ENCODE measurements around the gene SEC16A. TPM values are rescaled to one million over a fixed set of nuclear protein-coding genes. Genes with fewer than 3 reads are reported as not detected.

The SEC16A gene
- total and polyA plus RNA-seq, 2 donors (not counting 3 experiments of a cell fraction or from before 2014, with no cell fraction given): 34.5 to 80.6 TPM

DNA sequence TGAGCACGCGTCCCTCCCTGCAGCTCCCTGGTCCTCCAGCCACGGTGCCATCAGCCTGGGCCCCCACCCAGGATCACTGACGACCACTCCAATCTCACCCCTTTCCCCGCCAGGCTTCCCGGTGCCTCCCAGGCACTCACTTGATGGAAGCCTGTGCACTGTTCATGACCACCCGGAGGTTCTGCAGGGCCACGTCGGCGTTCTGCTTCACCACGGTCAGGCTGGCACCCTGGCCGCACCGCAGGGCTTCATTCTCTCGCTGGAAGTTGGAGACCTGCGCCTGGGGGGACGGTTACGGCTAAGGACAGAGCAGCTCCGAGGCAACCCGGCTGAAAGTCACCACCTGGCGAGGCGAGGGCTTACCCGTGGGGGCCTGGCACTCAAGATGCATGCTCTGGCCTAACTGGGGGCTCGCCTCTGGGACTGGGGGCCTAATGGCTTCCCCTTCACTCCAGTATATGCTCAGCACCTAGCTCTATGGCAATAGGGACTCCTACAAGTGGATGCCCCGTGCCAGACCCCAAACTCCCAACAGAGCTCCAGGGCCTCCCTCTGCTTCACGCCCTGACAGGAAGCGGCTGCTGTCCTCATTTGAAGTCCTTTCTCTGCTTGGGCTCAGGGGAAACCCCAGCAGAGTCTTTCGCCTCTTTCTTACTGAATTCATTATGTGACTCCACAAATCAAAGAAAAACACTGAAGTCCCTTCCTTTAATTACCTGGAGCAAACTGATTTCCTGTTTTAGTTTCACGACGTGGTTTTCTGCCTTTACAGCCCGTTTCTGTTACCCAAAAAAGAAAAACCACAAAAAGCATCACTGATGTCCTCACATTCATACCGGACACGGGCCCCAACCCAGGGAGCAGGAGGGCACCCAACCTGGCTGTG, 78.7 kb downstream of the SEC16A start:
- intact Hi-C loops (cut with micrococcal nuclease): no loop called here
- dilution Hi-C loops (cut with MboI; ENCODE audit: extremely low pct_ligation_motif_present, low sequenced_read_pairs): no loop called here
- ChIA-PET POLR2A (no interaction called here), CTCF (no interaction called here)
- Histone ChIP-seq H3K27ac (ENCODE audit: insufficient read depth, low read depth, low read length) (no peak overlapping the region), H3K4me1 (ENCODE audit: control insufficient read depth, extremely low read depth, insufficient read depth, low read length) (peaks cover 9% of the 10 kb centered on the region), H3K9me3 (replicated peaks; ENCODE audit: control insufficient read depth, insufficient read depth, low read length) (no peaks in the 10 kb centered on the region), H3K36me3 (ENCODE audit: control insufficient read depth in 2 of 2, extremely low read depth in 1 of 2, insufficient read depth in 2 of 2, low read length in 2 of 2) (peaks cover 0 to 19% of the 10 kb centered on the region in 2 experiments), H3K9me1 (replicated peaks; ENCODE audit: control insufficient read depth, extremely low read depth, insufficient read depth, low read length) (no peaks in the 10 kb centered on the region), H4K20me1 (replicated peaks; ENCODE audit: control insufficient read depth, extremely low read depth, insufficient read depth, low read length) (no peaks in the 10 kb centered on the region), H3K4me3 (replicated peaks in 1 of 3; ENCODE audit: insufficient read depth in 1 of 3, low read depth in 1 of 3, low read length in 3 of 3) (no peak overlapping the region), H3K9ac (replicated peaks; ENCODE audit: extremely low read depth, insufficient read depth, low read length) (no peak overlapping the region), H3K4me2 (ENCODE audit: insufficient read depth, low read length) (no peak overlapping the region), H3K79me2 (ENCODE audit: control insufficient read depth, insufficient read depth, low read length) (peaks cover 14% of the 10 kb centered on the region), H2AFZ (ENCODE audit: low read depth, low read length) (no peak overlapping the region), H3K27me3 (ENCODE audit: control insufficient read depth in 2 of 2, insufficient read depth in 2 of 2, low read length in 2 of 2) (no peaks in the 10 kb centered on the region)
- BruUV-seq (replicated peaks): no TSS peak
- DNase-seq (ENCODE audit: low read depth, low spot score) (no peak), FAIRE-seq (no peak)
- TF ChIP-seq, protein P1, sequence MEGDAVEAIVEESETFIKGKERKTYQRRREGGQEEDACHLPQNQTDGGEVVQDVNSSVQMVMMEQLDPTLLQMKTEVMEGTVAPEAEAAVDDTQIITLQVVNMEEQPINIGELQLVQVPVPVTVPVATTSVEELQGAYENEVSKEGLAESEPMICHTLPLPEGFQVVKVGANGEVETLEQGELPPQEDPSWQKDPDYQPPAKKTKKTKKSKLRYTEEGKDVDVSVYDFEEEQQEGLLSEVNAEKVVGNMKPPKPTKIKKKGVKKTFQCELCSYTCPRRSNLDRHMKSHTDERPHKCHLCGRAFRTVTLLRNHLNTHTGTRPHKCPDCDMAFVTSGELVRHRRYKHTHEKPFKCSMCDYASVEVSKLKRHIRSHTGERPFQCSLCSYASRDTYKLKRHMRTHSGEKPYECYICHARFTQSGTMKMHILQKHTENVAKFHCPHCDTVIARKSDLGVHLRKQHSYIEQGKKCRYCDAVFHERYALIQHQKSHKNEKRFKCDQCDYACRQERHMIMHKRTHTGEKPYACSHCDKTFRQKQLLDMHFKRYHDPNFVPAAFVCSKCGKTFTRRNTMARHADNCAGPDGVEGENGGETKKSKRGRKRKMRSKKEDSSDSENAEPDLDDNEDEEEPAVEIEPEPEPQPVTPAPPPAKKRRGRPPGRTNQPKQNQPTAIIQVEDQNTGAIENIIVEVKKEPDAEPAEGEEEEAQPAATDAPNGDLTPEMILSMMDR (IDR thresholded peaks at IDR 0.05; ENCODE audit: extremely low read depth in 1 of 2, insufficient read depth in 1 of 2, low read depth in 1 of 2, low read length in 2 of 2): no peak
- TF ChIP-seq GATA2 (IDR thresholded peaks at IDR 0.05; ENCODE audit: insufficient read depth, insufficient read length, low read depth, low read length) (no peak), FOS (IDR thresholded peaks at IDR 0.05; ENCODE audit: borderline replicate concordance, insufficient read depth, low read length) (no peak), POLR2AphosphoS5 (IDR thresholded peaks at IDR 0.05; ENCODE audit: insufficient read depth, low read depth, low read length) (no peak), JUN (IDR thresholded peaks at IDR 0.05; ENCODE audit: borderline replicate concordance, insufficient read depth, insufficient read length, low read depth) (no peak), EZH2 (IDR thresholded peaks at IDR 0.05; ENCODE audit: borderline replicate concordance, low read depth, low read length, severe bottlenecking) (no peak), POLR2A (IDR thresholded peaks at IDR 0.05; ENCODE audit: low read depth, low read length) (no peak), MAX (IDR thresholded peaks at IDR 0.05; ENCODE audit: insufficient read depth, insufficient read length) (no peak), MYC (IDR thresholded peaks at IDR 0.05; ENCODE audit: low read depth, low read length) (no peak)

Data from endothelial cell of umbilical vein (primary cell).